H1 (cell line): Measurements from ENCODE around the gene DDX51. TPM values are rescaled to one million over a fixed set of nuclear protein-coding genes. Genes with fewer than 3 reads are reported as not detected.

Source experiments
- BRCA1 ChIP-seq: IDR thresholded peaks from 2 replicates; pipeline ENCODE4 v1.6.1; 2012; ENCODE audit warnings: low read depth, low read length, improper control_type of control experiment
- RBBP5 ChIP-seq: IDR thresholded peaks from 2 replicates; pipeline ENCODE4 v1.7.1; 2012; ENCODE audit warnings: low read depth, mild to moderate bottlenecking, inconsistent platforms, low read length, moderate library complexity, borderline replicate concordance
- RNF2 ChIP-seq: fragments of 200-900, 300-1000 bp; sonication (generic); IDR thresholded peaks from 2 replicates; pipeline ENCODE4 v1.7.1; 2016; ENCODE audit warnings: borderline replicate concordance, low read depth, mild to moderate bottlenecking, antibody characterized with exemption, low read length; ENCODE audit not compliant: poor library complexity, severe bottlenecking; ENCODE audit errors: missing control alignments
- polyA plus RNA-seq, 7 experiments: library from polyadenylated mRNA; depleted of rRNA in 3 of 7; stranded (reverse) in 5 of 7; unstranded in 2 of 7; fragments of >200 nt in 5 of 7; fragments of 200-250 nt in 2 of 7; gene quantifications; 1 replicate in 5 of 7; 2 replicates in 1 of 7; 4 replicates in 1 of 7; pipeline versions ENCODE4 v1.2.1 to v1.2.3, GENCODE V29; 2011 to 2013; ENCODE audit warnings: missing spikeins in 2 of 7, mixed read lengths in 2 of 7
- total RNA-seq: library from RNA; stranded (reverse); fragmentation: NEBNext Ultra II Directional; extraction: Animal tissue kit (Norgen Biotek cat#: 25700); gene quantifications from 2 replicates; pipeline ENCODE4 v1.2.1, GENCODE V29; 2021

DDX51 gene
- total and polyA plus RNA-seq, 2 of the 8 experiments (the other 6 are each of a cell fraction or from before 2014, with no cell fraction given), result 11.2 to 24.4 TPM

- no peak for TF ChIP-seq RNF2
- TF ChIP-seq RBBP5, result no peak
- no peak for TF ChIP-seq BRCA1
These were observed 2.9 kb downstream of the DDX51 start (continued) for GRCh38 chr12:132140918-132141841.
